Stimulated activated CD4-positive, alpha-beta T cell treated with anti-CD3 and anti-CD28 coated beads, TNF-alpha, amount 100 ng/mL, for 1 hour (primary cell): Measurements from ENCODE around the gene TMEM63B.
"Not testable (repeated sequence)": the region's sequence is repeated elsewhere in the genome, so short reads cannot be mapped to it uniquely, and the experiment has no call there.

Experiments
- DNase-seq, 3 donors: peaks; one replicate each; pipeline ENCODE4 v3.0.0-alpha.2; 2020; ENCODE audit warnings: low read depth in 3 of 3, low spot score in 1 of 3

Gene TMEM63B

DNA sequence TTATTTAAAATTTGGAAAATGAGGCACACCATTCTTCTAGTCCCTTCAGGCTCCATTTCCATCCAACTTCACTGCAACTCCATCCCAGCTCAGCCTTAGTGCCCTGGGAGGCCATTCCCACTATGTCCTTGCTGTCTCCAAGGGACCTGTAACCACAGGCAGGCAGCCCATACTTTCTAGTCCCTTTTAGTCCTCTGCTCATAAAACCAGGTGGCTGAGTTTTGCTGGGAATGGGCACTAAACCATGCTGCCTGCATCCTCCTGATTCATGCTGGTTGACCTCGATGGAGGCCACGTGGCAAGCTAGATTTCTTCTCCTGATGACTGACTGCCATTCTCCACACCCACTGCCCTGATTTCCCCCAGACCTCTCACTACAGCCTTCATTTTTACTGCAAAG is 61.9 kb downstream of the TMEM63B start:
- DNase-seq, result no peak

DNA sequence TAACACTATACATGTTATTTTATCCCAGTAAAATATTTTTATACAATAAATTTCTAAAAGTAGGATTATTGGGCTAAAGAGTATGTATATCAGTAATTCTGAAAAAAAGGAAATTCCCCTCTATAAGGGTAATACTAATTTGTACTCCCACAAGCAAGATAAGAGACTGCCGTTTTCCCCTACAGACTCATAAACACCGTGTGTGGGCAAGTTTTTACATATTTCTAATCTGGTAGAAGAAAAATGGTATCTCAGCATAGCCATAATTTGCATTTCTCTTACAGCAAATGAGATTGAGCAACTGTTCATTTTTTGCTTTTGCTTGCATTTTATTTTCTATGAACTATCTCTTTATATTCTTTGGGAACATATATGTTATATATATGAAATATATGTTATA is 63.4 kb downstream of the TMEM63B start:
- no peak for DNase-seq

DNA sequence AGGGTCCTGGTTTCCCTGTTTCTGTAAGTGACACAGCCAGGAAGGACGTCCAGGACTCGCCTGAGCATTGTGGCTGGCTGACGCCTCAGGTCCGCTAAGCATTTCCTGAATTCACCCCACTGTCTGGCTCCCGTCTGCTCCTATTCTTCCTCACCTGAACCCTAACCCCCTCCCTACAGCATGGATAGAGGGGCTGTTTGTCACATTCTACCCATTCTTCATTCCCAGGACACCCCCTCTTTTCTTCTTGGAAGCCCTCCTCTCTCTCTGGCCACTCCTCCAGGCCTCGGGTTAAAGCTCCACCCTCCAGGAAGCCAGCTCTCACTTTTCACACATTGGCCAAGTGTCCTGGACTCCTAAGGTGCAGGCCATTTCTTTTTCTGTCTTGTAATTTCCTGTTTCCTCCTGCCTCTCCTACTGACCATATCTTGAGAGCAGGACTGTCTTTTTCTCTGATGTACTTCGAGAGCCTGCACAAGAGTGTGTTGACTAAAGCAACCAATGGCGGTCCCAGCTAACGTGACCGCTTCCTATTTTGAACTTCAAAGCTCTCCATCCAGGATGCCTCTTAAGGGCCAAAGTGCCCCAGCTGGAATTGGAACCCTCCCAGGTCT is 65.2 kb downstream of the TMEM63B start:
- no peak for DNase-seq

DNA sequence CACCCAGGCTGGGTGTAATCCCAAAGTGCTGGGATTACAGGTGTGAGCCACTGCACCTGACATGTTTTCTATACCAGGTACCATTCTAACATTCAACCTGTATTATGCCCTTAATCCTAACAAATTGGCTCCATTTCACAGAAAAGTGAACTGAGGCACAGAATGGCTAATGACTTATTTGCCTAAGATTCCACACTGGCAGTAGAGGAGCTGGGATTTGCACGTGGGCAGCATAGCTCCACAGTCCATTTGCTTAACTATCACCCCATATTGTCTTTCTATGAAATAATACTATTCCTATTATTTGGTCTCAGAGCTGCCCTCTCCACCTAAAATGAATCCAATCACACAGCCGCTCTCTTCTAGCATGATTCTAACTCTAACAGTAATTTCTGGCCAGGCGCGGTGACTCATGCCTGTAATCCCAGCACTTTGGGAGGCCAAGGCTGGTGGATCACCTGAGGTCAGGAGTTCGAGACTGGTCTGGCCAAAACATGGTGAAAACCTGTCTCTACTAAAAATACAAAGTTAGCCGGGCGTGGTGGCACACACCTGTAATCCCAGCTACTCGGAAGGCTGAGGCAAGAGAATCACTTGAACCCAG is 66.1 kb downstream of the TMEM63B start:
- no peak for DNase-seq

DNA sequence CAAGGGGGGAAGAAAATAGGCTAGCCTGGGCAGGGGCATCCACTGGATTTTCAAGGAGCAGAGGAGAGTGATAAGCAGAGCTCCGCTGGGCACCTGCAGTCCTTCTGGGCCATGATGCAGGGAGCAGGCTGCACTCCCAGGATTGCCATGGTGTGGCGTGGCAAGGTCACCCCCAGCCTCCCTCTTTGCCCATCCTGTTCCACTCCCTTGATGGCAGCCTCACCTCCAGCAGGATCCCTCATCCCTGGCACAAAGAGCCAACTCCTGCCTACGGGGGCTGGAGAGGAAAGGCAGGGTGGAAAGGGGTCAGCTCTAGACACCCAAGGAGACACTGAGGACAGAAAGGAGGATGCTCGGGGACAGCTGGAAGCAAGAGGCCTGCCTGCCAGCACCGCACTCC is 67.0 kb downstream of the TMEM63B start:
- no peak for DNase-seq

DNA sequence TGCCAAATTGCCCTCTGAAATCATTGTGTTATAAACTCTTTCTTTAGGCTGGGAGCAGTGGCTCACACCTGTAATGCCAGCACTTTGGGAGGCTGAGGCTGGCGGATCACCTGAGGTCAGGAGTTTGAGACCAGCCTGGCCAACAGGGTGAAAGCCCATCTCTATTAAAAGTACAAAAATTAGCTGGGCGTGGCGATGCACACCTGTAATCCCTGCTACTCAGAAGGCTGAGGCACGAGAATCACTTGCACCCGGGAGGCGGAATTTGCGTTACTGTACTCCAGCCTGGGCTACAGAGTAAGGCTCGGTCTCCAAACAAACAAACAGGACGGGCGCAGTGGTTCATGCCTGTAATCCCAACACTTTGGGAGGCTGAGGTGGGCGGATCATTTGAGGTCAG is 69.0 kb downstream of the TMEM63B start:
- not testable (repeated sequence) for DNase-seq

DNA sequence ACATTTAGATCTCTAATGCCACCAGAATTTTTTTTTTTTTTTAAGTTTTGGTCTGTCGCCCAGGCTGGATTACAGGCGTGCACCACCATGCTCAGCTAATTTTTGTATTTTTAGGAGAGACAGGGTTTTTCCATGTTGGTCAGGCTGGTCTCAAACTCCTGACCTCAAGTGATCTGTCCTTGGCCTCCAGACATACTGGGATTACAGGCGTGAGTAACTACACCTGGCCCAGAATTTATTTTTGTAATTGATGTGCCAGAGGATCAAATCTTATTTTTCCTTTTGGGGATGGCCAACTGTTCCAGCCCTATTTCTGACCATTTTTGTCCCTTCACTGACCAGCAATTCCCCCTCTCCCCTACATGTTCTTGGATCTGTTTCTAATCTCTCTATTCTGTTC is 71.3 kb downstream of the TMEM63B start:
- DNase-seq, result no peak

DNA sequence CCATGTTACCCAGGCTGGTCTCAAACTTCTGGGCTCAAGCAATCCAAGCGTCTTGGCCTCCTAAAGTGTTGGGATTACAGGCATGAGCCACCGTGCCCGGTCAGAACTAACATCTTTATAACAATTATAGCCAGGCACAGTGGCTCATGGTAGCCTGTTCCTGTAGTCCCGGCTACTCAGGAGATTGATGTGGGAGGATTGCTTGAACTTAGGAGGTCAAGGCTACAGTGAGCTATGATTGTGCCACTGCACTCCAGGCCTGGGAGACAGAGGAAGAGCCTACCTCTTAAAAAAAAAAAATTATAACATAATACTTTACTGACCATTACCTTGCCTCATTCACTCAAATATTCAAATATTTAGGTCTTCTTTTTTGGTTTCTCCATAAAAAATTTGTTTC is 72.5 kb downstream of the TMEM63B start:
- DNase-seq, result no peak

DNA sequence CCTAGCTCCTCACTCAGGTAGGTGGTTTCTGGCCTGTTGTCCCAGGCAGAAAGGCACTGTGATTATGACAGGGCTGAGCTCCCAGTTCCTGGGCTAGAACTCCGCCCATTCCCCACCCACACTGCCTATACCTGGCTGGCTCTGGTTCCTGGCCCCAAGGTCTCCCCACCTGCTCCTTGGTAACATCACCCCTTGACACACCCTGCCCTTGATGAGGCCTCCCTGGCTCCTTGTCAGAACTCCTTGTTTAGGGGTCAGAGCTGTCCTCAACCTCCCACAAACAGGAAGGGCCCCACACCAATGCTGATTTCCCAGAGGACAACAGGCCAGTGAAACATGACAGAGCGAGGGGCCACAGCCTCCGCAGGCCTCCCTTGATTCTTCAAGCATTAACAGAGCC is 73.8 kb downstream of the TMEM63B start:
- DNase-seq, result no peak

DNA sequence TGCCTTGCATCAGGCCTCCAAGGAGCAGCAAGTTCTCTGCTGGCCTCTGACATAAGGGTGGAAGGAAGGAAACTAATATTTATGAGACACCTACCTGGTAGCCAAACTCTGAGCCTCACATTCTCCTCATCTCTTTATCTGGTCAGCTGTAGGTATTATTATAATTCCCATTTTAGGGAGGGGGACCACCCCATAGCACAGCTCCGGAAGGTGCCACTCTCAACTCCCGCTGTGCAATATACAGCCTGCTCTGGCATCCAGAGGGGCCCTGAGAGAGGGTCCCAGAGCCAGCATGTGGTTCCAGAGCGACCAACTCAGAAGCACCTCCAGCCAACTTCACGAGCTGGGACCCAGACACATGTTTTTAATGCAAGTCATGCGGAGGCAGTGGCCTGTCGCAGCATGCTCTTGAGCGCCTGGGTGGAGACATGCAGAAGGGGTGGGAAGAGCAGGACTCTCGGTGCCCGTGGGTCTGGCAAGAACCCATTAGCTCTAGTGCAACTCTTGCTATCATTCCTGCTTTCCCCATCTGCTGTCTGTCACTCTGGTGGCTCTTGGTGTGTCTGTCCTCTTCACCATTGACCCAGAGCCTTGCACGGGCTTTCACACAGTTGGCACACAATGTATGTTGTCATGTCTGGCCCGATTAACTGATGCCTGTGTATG is 74.4 kb downstream of the TMEM63B start:
- no peak for DNase-seq

DNA sequence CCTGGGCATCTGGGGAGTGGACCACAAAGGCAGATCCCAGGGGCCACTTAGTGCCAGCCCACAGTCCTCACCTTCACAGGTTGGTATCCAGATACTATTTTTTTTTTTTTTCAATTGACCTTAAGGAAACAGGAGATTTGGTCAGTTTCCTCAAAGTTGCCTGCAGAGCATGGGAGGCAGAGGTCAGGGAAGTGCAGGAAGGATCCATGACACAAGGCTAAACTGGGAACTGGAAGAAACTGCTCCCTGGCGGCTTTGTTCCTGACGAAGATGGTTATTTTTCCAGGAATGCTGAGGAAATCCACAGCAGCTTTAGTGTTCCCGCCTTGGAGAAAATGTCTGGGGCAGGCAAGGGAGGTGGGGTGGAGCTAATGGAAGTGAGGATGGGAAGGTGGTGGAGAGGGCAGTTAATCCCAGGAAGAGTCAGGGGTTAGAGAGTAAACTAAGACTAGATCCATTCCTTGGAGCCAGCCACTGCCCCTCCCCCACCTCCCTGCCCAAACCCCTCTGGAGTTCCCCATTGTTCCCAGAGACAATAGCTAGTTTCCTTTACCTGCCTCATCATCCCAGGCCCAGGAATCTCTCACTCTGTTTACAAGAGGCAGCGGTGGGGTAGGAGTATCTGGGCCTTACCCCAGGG is 75.1 kb downstream of the TMEM63B start:
- no peak for DNase-seq

DNA sequence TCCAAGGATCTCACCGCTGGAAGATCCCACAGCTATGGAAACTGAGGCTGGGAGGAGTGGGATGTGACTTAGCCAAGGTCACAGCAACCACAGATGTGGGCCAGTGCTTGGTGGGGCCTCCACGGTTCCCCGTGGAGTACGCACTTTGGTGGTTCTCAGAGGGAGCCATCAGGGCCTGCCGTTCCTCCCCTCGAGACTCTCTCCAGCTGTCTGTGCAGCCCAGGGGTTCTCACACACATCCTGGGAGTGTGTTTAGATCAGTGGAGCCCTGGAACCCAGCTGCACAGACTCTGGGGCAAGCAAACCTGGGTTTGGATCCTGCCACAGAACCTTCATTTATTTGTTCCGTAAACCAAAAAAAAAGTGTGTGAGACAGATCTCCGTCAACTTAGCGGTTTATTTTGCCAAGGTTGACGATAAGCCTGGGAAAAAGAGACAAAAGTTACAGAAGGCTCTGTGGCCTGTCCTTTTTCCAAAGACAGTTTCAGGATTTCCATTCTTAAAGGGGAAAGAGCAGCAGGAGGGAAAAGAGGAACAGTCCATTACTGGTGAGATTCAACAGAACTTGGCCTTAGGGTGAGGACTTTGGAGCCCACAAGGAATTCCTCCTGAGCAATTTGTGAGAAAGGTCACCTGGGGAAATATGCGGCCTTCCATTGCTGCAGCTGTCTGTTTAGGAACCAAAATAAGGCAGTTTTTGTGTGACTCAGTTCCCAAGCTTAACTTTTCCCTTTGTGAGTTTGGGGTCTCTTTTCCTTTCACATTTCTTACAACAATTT is 75.8 kb downstream of the TMEM63B start:
- no peak for DNase-seq

DNA sequence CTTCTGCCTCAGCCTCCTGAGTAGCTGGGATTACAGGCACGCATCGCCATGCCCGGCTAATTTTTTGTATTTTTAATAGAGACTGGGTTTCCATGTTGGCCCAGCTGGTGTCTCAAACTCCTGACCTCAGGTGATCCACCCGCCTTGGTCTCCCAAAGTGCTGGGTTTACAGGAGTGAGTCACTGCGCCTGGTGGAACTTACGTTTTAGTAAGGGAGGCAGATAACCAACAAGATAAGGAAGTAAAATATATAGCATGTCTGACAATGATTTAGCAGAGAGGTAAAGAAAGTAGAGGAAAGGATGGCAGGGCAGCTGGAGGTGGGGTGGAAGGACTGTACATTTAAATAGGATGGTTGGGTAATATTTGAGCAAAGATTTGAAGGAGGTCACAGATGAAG is 76.6 kb downstream of the TMEM63B start:
- no peak for DNase-seq
